H9 (cell line): Measurements from ENCODE around the gene TIGD3. TPM values are rescaled to one million over a fixed set of nuclear protein-coding genes. Genes with fewer than 3 reads are reported as not detected.

ENCODE experiments used
- DNase-seq: peaks from one replicate; pipeline ENCODE4 v3.0.0-alpha.2; 2017
- H2AFZ ChIP-seq: one replicate; pipeline ENCODE4 v1.6.1; 2013; ENCODE audit warnings: mild to moderate bottlenecking, low read length, control low read depth, moderate library complexity
- H2AK5ac ChIP-seq: 2 replicates; pipeline ENCODE4 v1.6.1; 2013; ENCODE audit warnings: low read length, control low read depth, mixed read lengths; ENCODE audit not compliant: insufficient read length
- H2BK120ac ChIP-seq: one replicate; pipeline ENCODE4 v1.6.1; 2013; ENCODE audit warnings: low read depth, mild to moderate bottlenecking, low read length, control low read depth, inconsistent platforms; ENCODE audit not compliant: poor library complexity, severe bottlenecking
- H2BK12ac ChIP-seq: 2 replicates; pipeline ENCODE4 v1.6.1; 2013; ENCODE audit warnings: low read length, control low read depth, mixed read lengths, low read depth; ENCODE audit not compliant: insufficient read length
- H2BK15ac ChIP-seq: 2 replicates; pipeline ENCODE4 v1.6.1; 2013; ENCODE audit warnings: low read depth, low read length, control low read depth
- H2BK20ac ChIP-seq: one replicate; pipeline ENCODE4 v1.6.1; 2013; ENCODE audit warnings: low read depth, mild to moderate bottlenecking, low read length, control low read depth, inconsistent platforms; ENCODE audit not compliant: poor library complexity, severe bottlenecking
- H2BK5ac ChIP-seq: 2 replicates; pipeline ENCODE4 v1.6.1; 2013; ENCODE audit warnings: low read length, control low read depth, mixed read lengths; ENCODE audit not compliant: insufficient read length
- H3K14ac ChIP-seq: 2 replicates; pipeline ENCODE4 v1.6.1; 2013; ENCODE audit warnings: low read length, control low read depth; ENCODE audit not compliant: insufficient read depth
- H3K18ac ChIP-seq: 2 replicates; pipeline ENCODE4 v1.6.1; 2013; ENCODE audit warnings: low read depth, mild to moderate bottlenecking, mixed read lengths, low read length, control low read depth; ENCODE audit not compliant: insufficient read length
- H3K23ac ChIP-seq: 2 replicates; pipeline ENCODE4 v1.6.1; 2013; ENCODE audit warnings: low read length, control low read depth, mixed read lengths, low read depth; ENCODE audit not compliant: insufficient read length
- H3K23me2 ChIP-seq: 2 replicates; pipeline ENCODE4 v1.6.1; 2013; ENCODE audit warnings: low read depth, mild to moderate bottlenecking, mixed read lengths, low read length, control low read depth; ENCODE audit not compliant: insufficient read length, poor library complexity, severe bottlenecking
- H3K27ac ChIP-seq: 2 replicates; pipeline ENCODE4 v1.5.1; 2013; ENCODE audit warnings: low read length, control low read depth, mixed read lengths, low read depth; ENCODE audit not compliant: insufficient read length
- H3K27me3 ChIP-seq: 2 replicates; pipeline ENCODE4 v1.6.1; 2013; ENCODE audit warnings: low read length, control low read depth, inconsistent platforms; ENCODE audit not compliant: insufficient read depth
- H3K4ac ChIP-seq: 2 replicates; pipeline ENCODE4 v1.6.1; 2013; ENCODE audit warnings: low read depth, mild to moderate bottlenecking, control low read depth, inconsistent platforms, low read length, moderate library complexity
- H3K4me1 ChIP-seq: 2 replicates; pipeline ENCODE4 v1.6.1; 2013; ENCODE audit warnings: low read length, control low read depth, inconsistent platforms; ENCODE audit not compliant: insufficient read depth
- H3K4me2 ChIP-seq: 2 replicates; pipeline ENCODE4 v1.6.1; 2013; ENCODE audit warnings: low read length, control low read depth, mixed read lengths; ENCODE audit not compliant: insufficient read length, insufficient read depth
- H3K56ac ChIP-seq: 2 replicates; pipeline ENCODE4 v1.6.1; 2013; ENCODE audit warnings: low read depth, mild to moderate bottlenecking, mixed read lengths, low read length, control low read depth; ENCODE audit not compliant: insufficient read length
- H3K79me1 ChIP-seq: 2 replicates; pipeline ENCODE4 v1.6.1; 2013; ENCODE audit warnings: low read depth, mild to moderate bottlenecking, moderate library complexity, low read length, control low read depth, inconsistent platforms; ENCODE audit not compliant: insufficient read depth, poor library complexity, severe bottlenecking
- H3K79me2 ChIP-seq: 2 replicates; pipeline ENCODE4 v1.6.1; 2013; ENCODE audit warnings: low read length, control low read depth, inconsistent platforms; ENCODE audit not compliant: insufficient read depth
- H3K9ac ChIP-seq: 2 replicates; pipeline ENCODE4 v1.6.1; 2013; ENCODE audit warnings: low read length, control low read depth, mixed read lengths; ENCODE audit not compliant: insufficient read length; ENCODE audit errors: extremely low read depth
- H3K9me3 ChIP-seq: one replicate; pipeline ENCODE4 v1.6.1; 2013; ENCODE audit warnings: low read depth, low read length, inconsistent platforms; ENCODE audit not compliant: control insufficient read depth
- H3T11ph ChIP-seq: one replicate; pipeline ENCODE4 v1.6.1; 2013; ENCODE audit warnings: mild to moderate bottlenecking, low read length, control low read depth, inconsistent platforms
- H4K20me1 ChIP-seq: one replicate; pipeline ENCODE4 v1.6.1; 2013; ENCODE audit not compliant: control insufficient read depth, insufficient read length, insufficient read depth
- H4K5ac ChIP-seq: 2 replicates; pipeline ENCODE4 v1.6.1; 2013; ENCODE audit warnings: low read depth, mild to moderate bottlenecking, mixed read lengths, low read length, control low read depth; ENCODE audit not compliant: insufficient read length
- H4K8ac ChIP-seq: replicated peaks from 2 replicates; pipeline ENCODE4 v1.6.1; 2013; ENCODE audit warnings: low read length, control low read depth, mixed read lengths, low read depth; ENCODE audit not compliant: insufficient read length
- H4K91ac ChIP-seq: 2 replicates; pipeline ENCODE4 v1.6.1; 2013; ENCODE audit warnings: low read depth, mild to moderate bottlenecking, moderate library complexity, mixed read lengths, low read length, control low read depth; ENCODE audit not compliant: insufficient read length
- H3K27ac Mint-ChIP-seq, 3 experiments: 2 replicates in 2 of 3; 3 replicates in 1 of 3; pipeline ENCODE4 v1.8.0; 2020 to 2021; ENCODE audit warnings: mixed read lengths in 3 of 3, mild to moderate bottlenecking in 1 of 3, moderate library complexity in 1 of 3
- H3K27me3 Mint-ChIP-seq: 2 replicates; pipeline ENCODE4 v1.8.0; 2021; ENCODE audit warnings: low read depth, mild to moderate bottlenecking, moderate library complexity, mixed read lengths
- H3K36me3 Mint-ChIP-seq, 3 experiments: 2 replicates in 2 of 3; 3 replicates in 1 of 3; pipeline ENCODE4 v1.8.0; 2020 to 2021; ENCODE audit warnings: low read depth in 3 of 3, mixed read lengths in 3 of 3; ENCODE audit not compliant: insufficient read depth in 1 of 3
- H3K4me1 Mint-ChIP-seq, 2 experiments: 2 replicates each; pipeline ENCODE4 v1.8.0; 2020; ENCODE audit warnings: mixed read lengths in 2 of 2
- H3K4me3 Mint-ChIP-seq, 2 experiments: 2 replicates in 1 of 2; 3 replicates in 1 of 2; pipeline ENCODE4 v1.8.0; 2020 to 2021; ENCODE audit warnings: mild to moderate bottlenecking in 2 of 2, mixed read lengths in 2 of 2, moderate library complexity in 1 of 2
- H3K9me3 Mint-ChIP-seq, 2 experiments: 2 replicates in 1 of 2; 3 replicates in 1 of 2; pipeline ENCODE4 v1.8.0; 2020; ENCODE audit warnings: mild to moderate bottlenecking in 2 of 2, mixed read lengths in 2 of 2, moderate library complexity in 1 of 2
- CTCF ChIP-seq: fragments of 200-600 bp; sonication (generic); conservative IDR thresholded peaks from 3 replicates; pipeline ENCODE4 v1.8.0; 2021; ENCODE audit warnings: antibody characterized with exemption, mild to moderate bottlenecking
- WGBS: extraction: QIAGEN DNeasy Blood & Tissue Kit; methylation state at CpG from one replicate; pipeline ENCODE4 v1.1.7; 2013; ENCODE audit warnings: missing lambda C conversion rate, low lambda C conversion rate, mixed read lengths; ENCODE audit not compliant: insufficient read length; ENCODE audit errors: extremely low coverage; 5-methylcytosine and 5-hydroxymethylcytosine counted together
- total RNA-seq: library from RNA; stranded (reverse); gene quantifications from 2 replicates; pipeline ENCODE4 v1.2.1, GENCODE V29; 2021

The TIGD3 gene
- total RNA-seq, 1 experiment from 2014 or later: 0.66 TPM

GRCh38 chr11:65390099-65390941 is 35.8 kb downstream of the TIGD3 start:
- WGBS: no CpG with 5 or more reads among the region's 21 CpGs
- no peaks in the 10 kb centered on the region for H3K27me3 ChIP-seq
- no peaks in the 10 kb centered on the region for H3K23me2 ChIP-seq
- no peak overlapping the region for H3K18ac ChIP-seq
- no peak overlapping the region for H2AK5ac ChIP-seq
- no peaks in the 10 kb centered on the region for H3K79me2 ChIP-seq
- H3K9me3 ChIP-seq: no peaks in the 10 kb centered on the region
- Mint-ChIP-seq H3K4me3 (no peak overlapping the region; a peak in 1 of 5 replicates), H3K27me3 (peaks cover 2% of the 10 kb centered on the region; the same call in 1 of the 2 replicates), H3K9me3 (no peaks in the 10 kb centered on the region), H3K36me3 (peaks cover 0 to 8% (median 5%) of the 10 kb centered on the region in 3 experiments; a peak in 4 of 7 replicates), H3K4me1 (peaks cover 11 to 12% of the 10 kb centered on the region in 2 experiments), H3K27ac (peak overlapping the region; percentile 28 to 76 (median 44); a peak in 3 of 7 replicates)
- no peak overlapping the region for H3K4ac ChIP-seq
- H3K4me2 ChIP-seq: no peak overlapping the region
- no peak overlapping the region for H2BK120ac ChIP-seq
- no peak overlapping the region for H2BK20ac ChIP-seq
- H4K91ac ChIP-seq: no peak overlapping the region
- H2BK12ac ChIP-seq: no peak overlapping the region
- DNase-seq: no peak
- H3K4me1 ChIP-seq: no peaks in the 10 kb centered on the region; the same call in 1 of the 2 replicates
- H3K14ac ChIP-seq: no peak overlapping the region
- no peak overlapping the region for H3T11ph ChIP-seq
- no peak overlapping the region for H4K8ac ChIP-seq
- no peak overlapping the region for H2BK5ac ChIP-seq
- H2BK15ac ChIP-seq: no peak overlapping the region
- no peak overlapping the region for H3K23ac ChIP-seq
- no peak overlapping the region for H3K27ac ChIP-seq
- no peak overlapping the region for H2AFZ ChIP-seq
- no peak overlapping the region for H3K9ac ChIP-seq
- H3K79me1 ChIP-seq: no peaks in the 10 kb centered on the region
- no peak overlapping the region for H3K56ac ChIP-seq
- H4K5ac ChIP-seq: no peak overlapping the region
- TF ChIP-seq CTCF: no peak
- H4K20me1 ChIP-seq: peaks cover 2% of the 10 kb centered on the region
